Measurements from ENCODE around the gene CCDC192. TPM values are rescaled to one million over a fixed set of nuclear protein-coding genes. Genes with fewer than 3 reads are reported as not detected.

CCDC192 gene
- polyA plus RNA-seq, 2 of the 4 experiments (the other 2 are of a cell fraction): not detected

DNA sequence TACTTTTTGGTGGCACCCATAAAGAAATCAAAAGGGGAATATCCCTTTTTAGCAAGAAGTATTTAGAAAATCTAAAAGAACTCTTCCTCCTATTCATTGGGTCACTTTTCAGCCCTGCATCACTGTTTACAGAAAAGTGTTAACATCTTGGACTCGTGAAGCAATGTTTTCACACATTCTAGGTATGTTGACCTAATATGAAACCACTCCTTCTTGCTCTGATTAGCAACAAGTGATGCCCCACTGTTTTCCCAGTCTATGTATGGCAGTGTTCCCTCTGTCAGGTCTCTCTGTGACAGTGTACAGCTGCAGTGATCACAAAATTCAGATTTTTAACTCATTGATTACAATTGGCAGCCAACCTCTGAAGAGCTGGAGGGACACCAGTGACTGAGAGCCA lies 232.2 kb downstream of the CCDC192 start:
- Histone ChIP-seq H3K4me3 (no peak overlapping the region), H3K4me2 (peak overlapping the region; percentile 75), H3K4me1 (peaks cover 40% of the 10 kb centered on the region), H3K9me3 (no peaks in the 10 kb centered on the region; the same call in 2 of the 3 replicates), H3K27ac (peak overlapping the region; percentile 73 to 88)
- peak in 1 of 2 experiments; percentile 81 for DNase-seq (ENCODE audit: low read depth in 1 of 2, low spot score in 1 of 2)
- ChIA-PET CTCF (interaction anchor here (0.8 to 3.1 kb wide), 8 partner anchors 10 to 60 kb away, joined by 3 to 12 read pairs (median 4); no protein-coding TSS in a partner anchor), POLR2A (interaction anchor here (0.7 to 1.3 kb wide), 5 partner anchors 10 to 149 kb away, joined by 3 to 10 read pairs (median 4); no protein-coding TSS in a partner anchor)
- FAIRE-seq: no peak
- peak; percentile 54 to 57 for ATAC-seq
- 0% methylated on average over 1 of the region's 1 CpG for WGBS (ENCODE audit: missing lambda C conversion rate)
- TF ChIP-seq RFX5 (IDR thresholded peaks at IDR 0.05) (peak; percentile 95), KDM1A (IDR thresholded peaks at IDR 0.05; ENCODE audit: low read depth) (no peak), CEBPB (IDR thresholded peaks at IDR 0.05) (peak in 1 of 2 experiments; percentile 68; a peak in 1 of 4 replicates), KDM5A (IDR thresholded peaks at IDR 0.05) (no peak)
- TF ChIP-seq, protein P1, sequence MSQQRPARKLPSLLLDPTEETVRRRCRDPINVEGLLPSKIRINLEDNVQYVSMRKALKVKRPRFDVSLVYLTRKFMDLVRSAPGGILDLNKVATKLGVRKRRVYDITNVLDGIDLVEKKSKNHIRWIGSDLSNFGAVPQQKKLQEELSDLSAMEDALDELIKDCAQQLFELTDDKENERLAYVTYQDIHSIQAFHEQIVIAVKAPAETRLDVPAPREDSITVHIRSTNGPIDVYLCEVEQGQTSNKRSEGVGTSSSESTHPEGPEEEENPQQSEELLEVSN (IDR thresholded peaks at IDR 0.05; ENCODE audit: borderline replicate concordance, low read depth): no peak

DNA sequence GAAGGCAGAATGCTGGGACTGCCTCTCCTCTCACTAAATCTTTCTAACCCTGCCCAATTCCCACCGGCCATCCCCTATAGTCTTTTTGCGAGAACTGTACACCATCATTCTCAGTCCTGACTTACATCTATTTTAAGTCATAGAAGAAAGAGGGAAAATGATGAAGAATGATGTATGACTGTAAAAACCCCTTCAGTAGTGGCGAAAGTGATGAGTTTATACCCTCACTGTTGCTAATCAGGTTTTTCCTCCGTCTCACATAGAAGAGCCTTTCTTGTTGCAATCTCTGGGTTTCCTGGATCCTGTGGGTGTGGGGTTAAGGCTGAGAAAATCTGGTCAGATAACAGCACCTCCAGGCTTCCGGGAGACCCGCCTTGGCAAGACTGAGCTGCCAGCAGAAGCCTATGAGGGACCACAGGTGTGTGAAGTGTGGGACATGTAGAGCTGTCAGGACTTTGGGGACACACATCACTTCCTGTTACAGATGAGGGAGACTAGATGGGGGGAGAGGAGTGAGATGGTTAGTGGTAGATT lies 233.3 kb downstream of the CCDC192 start:
- Histone ChIP-seq H3K27ac (peak overlapping the region; percentile 73 to 88), H3K9me3 (no peaks in the 10 kb centered on the region), H3K4me2 (peak overlapping the region; percentile 75; the same call in 1 of the 3 replicates), H3K4me1 (peaks cover 40% of the 10 kb centered on the region), H3K4me3 (no peak overlapping the region)
- ATAC-seq: no peak
- 92% methylated on average over 6 of the region's 6 CpGs for WGBS (ENCODE audit: missing lambda C conversion rate)
- TF ChIP-seq RNF2 (IDR thresholded peaks at IDR 0.05; ENCODE audit: borderline replicate concordance, low read depth) (no peak), MYC (IDR thresholded peaks at IDR 0.05; ENCODE audit: borderline replicate concordance, low read length) (no peak), EHMT2 (IDR thresholded peaks at IDR 0.05; ENCODE audit: low read depth) (no peak), RAD21 (conservative IDR thresholded peaks at IDR 0.05 in 1 of 2, IDR thresholded peaks at IDR 0.05 in 1 of 2) (no peak), ESRRA (IDR thresholded peaks at IDR 0.05; ENCODE audit: borderline replicate concordance, low read length) (no peak), NPAS2 (CRISPR knock-in tag; IDR thresholded peaks at IDR 0.05; ENCODE audit: borderline replicate concordance) (no peak), FOSB (CRISPR knock-in tag; IDR thresholded peaks at IDR 0.05) (no peak)
- TF ChIP-seq, protein P2, sequence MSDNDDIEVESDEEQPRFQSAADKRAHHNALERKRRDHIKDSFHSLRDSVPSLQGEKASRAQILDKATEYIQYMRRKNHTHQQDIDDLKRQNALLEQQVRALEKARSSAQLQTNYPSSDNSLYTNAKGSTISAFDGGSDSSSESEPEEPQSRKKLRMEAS (IDR thresholded peaks at IDR 0.05): no peak
- TF ChIP-seq, protein P3, sequence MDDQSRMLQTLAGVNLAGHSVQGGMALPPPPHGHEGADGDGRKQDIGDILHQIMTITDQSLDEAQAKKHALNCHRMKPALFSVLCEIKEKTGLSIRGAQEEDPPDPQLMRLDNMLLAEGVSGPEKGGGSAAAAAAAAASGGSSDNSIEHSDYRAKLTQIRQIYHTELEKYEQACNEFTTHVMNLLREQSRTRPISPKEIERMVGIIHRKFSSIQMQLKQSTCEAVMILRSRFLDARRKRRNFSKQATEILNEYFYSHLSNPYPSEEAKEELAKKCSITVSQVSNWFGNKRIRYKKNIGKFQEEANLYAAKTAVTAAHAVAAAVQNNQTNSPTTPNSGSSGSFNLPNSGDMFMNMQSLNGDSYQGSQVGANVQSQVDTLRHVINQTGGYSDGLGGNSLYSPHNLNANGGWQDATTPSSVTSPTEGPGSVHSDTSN (IDR thresholded peaks at IDR 0.05): no peak
- ChIA-PET POLR2A (interaction anchor here (0.7 kb wide), 1 partner anchor 1054 kb away, joined by 3 read pairs; no protein-coding TSS in a partner anchor), CTCF (interaction anchor here (3.1 kb wide), 1 partner anchor 22 kb away, joined by 12 read pairs; no protein-coding TSS in a partner anchor)
- no peak for DNase-seq (ENCODE audit: low read depth in 1 of 2, low spot score in 1 of 2)
- no peak for FAIRE-seq

DNA sequence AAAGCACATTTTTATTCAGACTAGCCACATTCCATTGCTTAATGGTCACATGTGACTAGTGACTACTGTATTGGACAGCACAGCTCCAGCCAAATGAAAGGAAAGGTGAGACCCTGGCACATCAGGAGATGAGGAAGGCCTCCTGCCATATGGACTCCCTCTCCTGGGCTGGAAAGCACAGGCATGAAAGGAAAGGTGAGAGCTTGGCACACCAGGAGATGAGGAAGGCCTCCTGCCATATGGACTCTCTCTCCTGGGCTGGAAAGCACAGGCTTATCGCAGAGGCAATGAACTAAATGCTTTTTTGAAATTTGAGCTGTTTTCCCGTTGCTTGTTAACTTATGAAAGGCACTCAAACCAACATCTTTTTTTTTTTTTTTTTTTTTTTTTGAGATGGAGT lies 235.6 kb downstream of the CCDC192 start:
- DNase-seq (ENCODE audit: low read depth in 1 of 2, low spot score in 1 of 2) (no peak), FAIRE-seq (no peak), ATAC-seq (no peak)
- POLR2A ChIA-PET: interaction anchor here (0.9 kb wide), 1 partner anchor 21 kb away, joined by 3 read pairs; no protein-coding TSS in a partner anchor
- Histone ChIP-seq H3K4me3 (no peak overlapping the region), H3K4me1 (peaks cover 57% of the 10 kb centered on the region), H3K27ac (peak overlapping the region in 1 of 2 experiments; percentile 52; a peak in 1 of 6 replicates), H3K4me2 (no peak overlapping the region), H3K9me3 (no peaks in the 10 kb centered on the region)
- WGBS (ENCODE audit: missing lambda C conversion rate): 94% methylated on average over 2 of the region's 2 CpGs
- CTCF ChIA-PET: interaction anchor here (1.0 to 2.9 kb wide), 3 partner anchors 11 to 46 kb away, joined by 3 to 13 read pairs (median 3); no protein-coding TSS in a partner anchor
- TF ChIP-seq FOSL2 (IDR thresholded peaks at IDR 0.05) (no peak), FOSL2 (CRISPR knock-in tag; IDR thresholded peaks at IDR 0.05) (no peak), RARB (CRISPR knock-in tag; IDR thresholded peaks at IDR 0.05) (no peak), EP300 (IDR thresholded peaks at IDR 0.05) (no peak), NPAS2 (CRISPR knock-in tag; IDR thresholded peaks at IDR 0.05; ENCODE audit: borderline replicate concordance) (no peak), CBX2 (IDR thresholded peaks at IDR 0.05; ENCODE audit: borderline replicate concordance, low read depth) (no peak), TFCP2L1 (CRISPR knock-in tag; IDR thresholded peaks at IDR 0.05) (no peak), JUNB (IDR thresholded peaks at IDR 0.05) (no peak), NFE2L2 (conservative IDR thresholded peaks at IDR 0.05; ENCODE audit: low read length) (no peak)
- TF ChIP-seq, protein P4, sequence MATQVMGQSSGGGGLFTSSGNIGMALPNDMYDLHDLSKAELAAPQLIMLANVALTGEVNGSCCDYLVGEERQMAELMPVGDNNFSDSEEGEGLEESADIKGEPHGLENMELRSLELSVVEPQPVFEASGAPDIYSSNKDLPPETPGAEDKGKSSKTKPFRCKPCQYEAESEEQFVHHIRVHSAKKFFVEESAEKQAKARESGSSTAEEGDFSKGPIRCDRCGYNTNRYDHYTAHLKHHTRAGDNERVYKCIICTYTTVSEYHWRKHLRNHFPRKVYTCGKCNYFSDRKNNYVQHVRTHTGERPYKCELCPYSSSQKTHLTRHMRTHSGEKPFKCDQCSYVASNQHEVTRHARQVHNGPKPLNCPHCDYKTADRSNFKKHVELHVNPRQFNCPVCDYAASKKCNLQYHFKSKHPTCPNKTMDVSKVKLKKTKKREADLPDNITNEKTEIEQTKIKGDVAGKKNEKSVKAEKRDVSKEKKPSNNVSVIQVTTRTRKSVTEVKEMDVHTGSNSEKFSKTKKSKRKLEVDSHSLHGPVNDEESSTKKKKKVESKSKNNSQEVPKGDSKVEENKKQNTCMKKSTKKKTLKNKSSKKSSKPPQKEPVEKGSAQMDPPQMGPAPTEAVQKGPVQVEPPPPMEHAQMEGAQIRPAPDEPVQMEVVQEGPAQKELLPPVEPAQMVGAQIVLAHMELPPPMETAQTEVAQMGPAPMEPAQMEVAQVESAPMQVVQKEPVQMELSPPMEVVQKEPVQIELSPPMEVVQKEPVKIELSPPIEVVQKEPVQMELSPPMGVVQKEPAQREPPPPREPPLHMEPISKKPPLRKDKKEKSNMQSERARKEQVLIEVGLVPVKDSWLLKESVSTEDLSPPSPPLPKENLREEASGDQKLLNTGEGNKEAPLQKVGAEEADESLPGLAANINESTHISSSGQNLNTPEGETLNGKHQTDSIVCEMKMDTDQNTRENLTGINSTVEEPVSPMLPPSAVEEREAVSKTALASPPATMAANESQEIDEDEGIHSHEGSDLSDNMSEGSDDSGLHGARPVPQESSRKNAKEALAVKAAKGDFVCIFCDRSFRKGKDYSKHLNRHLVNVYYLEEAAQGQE (IDR thresholded peaks at IDR 0.05): no peak
- TF ChIP-seq, protein P5, sequence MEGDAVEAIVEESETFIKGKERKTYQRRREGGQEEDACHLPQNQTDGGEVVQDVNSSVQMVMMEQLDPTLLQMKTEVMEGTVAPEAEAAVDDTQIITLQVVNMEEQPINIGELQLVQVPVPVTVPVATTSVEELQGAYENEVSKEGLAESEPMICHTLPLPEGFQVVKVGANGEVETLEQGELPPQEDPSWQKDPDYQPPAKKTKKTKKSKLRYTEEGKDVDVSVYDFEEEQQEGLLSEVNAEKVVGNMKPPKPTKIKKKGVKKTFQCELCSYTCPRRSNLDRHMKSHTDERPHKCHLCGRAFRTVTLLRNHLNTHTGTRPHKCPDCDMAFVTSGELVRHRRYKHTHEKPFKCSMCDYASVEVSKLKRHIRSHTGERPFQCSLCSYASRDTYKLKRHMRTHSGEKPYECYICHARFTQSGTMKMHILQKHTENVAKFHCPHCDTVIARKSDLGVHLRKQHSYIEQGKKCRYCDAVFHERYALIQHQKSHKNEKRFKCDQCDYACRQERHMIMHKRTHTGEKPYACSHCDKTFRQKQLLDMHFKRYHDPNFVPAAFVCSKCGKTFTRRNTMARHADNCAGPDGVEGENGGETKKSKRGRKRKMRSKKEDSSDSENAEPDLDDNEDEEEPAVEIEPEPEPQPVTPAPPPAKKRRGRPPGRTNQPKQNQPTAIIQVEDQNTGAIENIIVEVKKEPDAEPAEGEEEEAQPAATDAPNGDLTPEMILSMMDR (IDR thresholded peaks at IDR 0.05): no peak
- TF ChIP-seq, protein P6, sequence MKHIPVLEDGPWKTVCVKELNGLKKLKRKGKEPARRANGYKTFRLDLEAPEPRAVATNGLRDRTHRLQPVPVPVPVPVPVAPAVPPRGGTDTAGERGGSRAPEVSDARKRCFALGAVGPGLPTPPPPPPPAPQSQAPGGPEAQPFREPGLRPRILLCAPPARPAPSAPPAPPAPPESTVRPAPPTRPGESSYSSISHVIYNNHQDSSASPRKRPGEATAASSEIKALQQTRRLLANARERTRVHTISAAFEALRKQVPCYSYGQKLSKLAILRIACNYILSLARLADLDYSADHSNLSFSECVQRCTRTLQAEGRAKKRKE (CRISPR knock-in tag; IDR thresholded peaks at IDR 0.05; ENCODE audit: low read depth): no peak
